ENCODE results near the gene KIF1A.
"Not testable (repeated sequence)": the region's sequence is repeated elsewhere in the genome, so short reads cannot be mapped to it uniquely, and the experiment has no call there.

DNA sequence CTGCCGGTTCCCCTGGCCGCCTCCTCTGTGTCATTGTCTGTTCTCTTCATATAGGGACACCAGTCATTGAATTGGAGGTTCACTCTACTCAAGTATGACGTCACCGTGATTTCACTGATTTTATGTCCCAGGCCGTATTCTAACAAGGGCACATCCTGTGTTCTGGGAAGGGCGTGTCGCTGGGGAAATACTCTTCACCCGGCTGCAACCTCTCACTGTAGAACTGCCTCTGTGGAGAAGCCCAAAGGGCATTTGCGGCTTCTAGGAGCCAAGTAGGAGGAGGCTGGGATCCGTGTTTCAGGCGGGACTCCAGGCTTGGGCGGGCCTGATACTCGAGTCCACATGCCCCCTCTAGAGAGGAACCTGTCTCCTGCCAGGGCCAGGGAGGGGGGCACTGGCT is 123.5 kb downstream of the KIF1A start:
- TF ChIP-seq, protein P1, sequence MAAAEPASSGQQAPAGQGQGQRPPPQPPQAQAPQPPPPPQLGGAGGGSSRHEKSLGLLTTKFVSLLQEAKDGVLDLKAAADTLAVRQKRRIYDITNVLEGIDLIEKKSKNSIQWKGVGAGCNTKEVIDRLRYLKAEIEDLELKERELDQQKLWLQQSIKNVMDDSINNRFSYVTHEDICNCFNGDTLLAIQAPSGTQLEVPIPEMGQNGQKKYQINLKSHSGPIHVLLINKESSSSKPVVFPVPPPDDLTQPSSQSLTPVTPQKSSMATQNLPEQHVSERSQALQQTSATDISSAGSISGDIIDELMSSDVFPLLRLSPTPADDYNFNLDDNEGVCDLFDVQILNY (CRISPR knock-in tag; conservative IDR thresholded peaks at IDR 0.05): not testable (repeated sequence)
- TF ChIP-seq FOXK2 (IDR thresholded peaks at IDR 0.05); RBM22 (optimal IDR thresholded peaks at IDR 0.05; ENCODE audit: low read length); POLR2G (IDR thresholded peaks at IDR 0.05; ENCODE audit: low read depth, low read length); SMARCE1 (IDR thresholded peaks at IDR 0.05; ENCODE audit: borderline replicate concordance); ZMYM2 (CRISPR knock-in tag; IDR thresholded peaks at IDR 0.05); MTA3 (CRISPR knock-in tag; IDR thresholded peaks at IDR 0.05); JUNB (CRISPR knock-in tag; IDR thresholded peaks at IDR 0.05; ENCODE audit: borderline replicate concordance): not testable (repeated sequence)
- TF ChIP-seq, protein P2, sequence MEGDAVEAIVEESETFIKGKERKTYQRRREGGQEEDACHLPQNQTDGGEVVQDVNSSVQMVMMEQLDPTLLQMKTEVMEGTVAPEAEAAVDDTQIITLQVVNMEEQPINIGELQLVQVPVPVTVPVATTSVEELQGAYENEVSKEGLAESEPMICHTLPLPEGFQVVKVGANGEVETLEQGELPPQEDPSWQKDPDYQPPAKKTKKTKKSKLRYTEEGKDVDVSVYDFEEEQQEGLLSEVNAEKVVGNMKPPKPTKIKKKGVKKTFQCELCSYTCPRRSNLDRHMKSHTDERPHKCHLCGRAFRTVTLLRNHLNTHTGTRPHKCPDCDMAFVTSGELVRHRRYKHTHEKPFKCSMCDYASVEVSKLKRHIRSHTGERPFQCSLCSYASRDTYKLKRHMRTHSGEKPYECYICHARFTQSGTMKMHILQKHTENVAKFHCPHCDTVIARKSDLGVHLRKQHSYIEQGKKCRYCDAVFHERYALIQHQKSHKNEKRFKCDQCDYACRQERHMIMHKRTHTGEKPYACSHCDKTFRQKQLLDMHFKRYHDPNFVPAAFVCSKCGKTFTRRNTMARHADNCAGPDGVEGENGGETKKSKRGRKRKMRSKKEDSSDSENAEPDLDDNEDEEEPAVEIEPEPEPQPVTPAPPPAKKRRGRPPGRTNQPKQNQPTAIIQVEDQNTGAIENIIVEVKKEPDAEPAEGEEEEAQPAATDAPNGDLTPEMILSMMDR (CRISPR knock-in tag; IDR thresholded peaks at IDR 0.05): not testable (repeated sequence)
